Inferior parietal cortex (tissue), 1 donor: ENCODE results near the gene BTNL3.

ENCODE experiments used
- DNase-seq: peaks from one replicate; pipeline ENCODE4 v3.0.0-alpha.2; 2016; ENCODE audit errors: extremely low spot score

Gene BTNL3

GRCh38 chr5:181047288-181047687 is 58.6 kb downstream of the BTNL3 start:
- DNase-seq: no peak

GRCh38 chr5:181047921-181048320 is 59.3 kb downstream of the BTNL3 start:
- DNase-seq: no peak

- DNase-seq: no peak
Observed at GRCh38 chr5:181050016-181050415, 61.4 kb downstream of the BTNL3 start.

- no peak for DNase-seq
Observed at GRCh38 chr5:181051841-181052671, 63.4 kb downstream of the BTNL3 start.

GRCh38 chr5:181052672-181053487 is 64.2 kb downstream of the BTNL3 start:
- no peak for DNase-seq

GRCh38 chr5:181053488-181054121 is 65.0 kb downstream of the BTNL3 start:
- DNase-seq: no peak

GRCh38 chr5:181054138-181054537 is 65.5 kb downstream of the BTNL3 start:
- DNase-seq: no peak

GRCh38 chr5:181054871-181055459 is 66.3 kb downstream of the BTNL3 start:
- DNase-seq: no peak
